Measurements from ENCODE around the gene ZNF618. TPM values are rescaled to one million over a fixed set of nuclear protein-coding genes. Genes with fewer than 3 reads are reported as not detected.

ZNF618 gene
- total and polyA plus RNA-seq, 2 experiments from 2014 or later = 12.1 to 22.1 TPM

GRCh38 chr9:114081441-114082016 is 205.4 kb downstream of the ZNF618 start (continued):
- TF ChIP-seq REST (IDR thresholded peaks at IDR 0.05; ENCODE audit: unreplicated experiment) (no peak), CTCF (conservative IDR thresholded peaks at IDR 0.05; ENCODE audit: low read depth in 2 of 2) (no peak)

- ATAC-seq = peak; percentile 97
- no peaks in the 10 kb centered on the region for H3K9me3 Mint-ChIP-seq
- H2AFZ ChIP-seq = peak overlapping the region; percentile 80; the same call in 1 of the 2 replicates
- H3K9me2 ChIP-seq (ENCODE audit: insufficient read depth) = no peaks in the 10 kb centered on the region
- no peaks in the 10 kb centered on the region for H3K36me3 ChIP-seq (ENCODE audit: insufficient read depth)
- no peaks in the 10 kb centered on the region for H4K20me1 ChIP-seq (replicated peaks; ENCODE audit: insufficient read depth)
- no peak overlapping the region for H3K27ac Mint-ChIP-seq
- no peak overlapping the region for H3K27ac ChIP-seq (ENCODE audit: low read depth)
- 0 out of 3 replicates have a peak, but pooled peaks cover 2% of the 10 kb centered on the region for H3K4me1 Mint-ChIP-seq
- H3K4me1 ChIP-seq (ENCODE audit: insufficient read depth) = no peaks in the 10 kb centered on the region; the same call in 1 of the 2 replicates
- H3K4me3 Mint-ChIP-seq = no peak overlapping the region
- no peaks in the 10 kb centered on the region for H3F3A ChIP-seq (replicated peaks; ENCODE audit: low read depth)
- no peaks in the 10 kb centered on the region for H3K36me3 Mint-ChIP-seq (ENCODE audit: low read depth)
- H3K27me3 Mint-ChIP-seq (ENCODE audit: insufficient read depth, low read depth, poor library complexity) = peaks cover 15% of the 10 kb centered on the region
- TF ChIP-seq CTCF (conservative IDR thresholded peaks at IDR 0.05; ENCODE audit: low read depth in 2 of 2) (peak; percentile 86 to 96), ZNF462 (CRISPR knock-in tag; IDR thresholded peaks at IDR 0.05) (no peak)
- no peaks in the 10 kb centered on the region for H3K27me3 ChIP-seq (ENCODE audit: insufficient read depth)
- no peak overlapping the region for H3K4me2 ChIP-seq
- H3K4me3 ChIP-seq = no peak overlapping the region
- no peaks in the 10 kb centered on the region for H3K79me2 ChIP-seq (replicated peaks; ENCODE audit: insufficient read depth)
- DNase-seq (ENCODE audit: low spot score) = peak; percentile 96
Observed at GRCh38 chr9:114082017-114082762, 206.1 kb downstream of the ZNF618 start.
